PC-9 (cell line): Measurements from ENCODE around the gene WDR18.

ENCODE experiments used
- CTCF ChIP-seq: fragments of 200-600 bp; sonication (generic); conservative IDR thresholded peaks from 2 replicates; pipeline ENCODE4 v1.6.1; 2017; ENCODE audit warnings: mixed run types, antibody characterized with exemption, mild to moderate bottlenecking, moderate library complexity
- EZH2 ChIP-seq: fragments of 200-600 bp; sonication (generic); IDR thresholded peaks from 2 replicates; pipeline ENCODE4 v1.8.0; 2017; ENCODE audit warnings: antibody characterized with exemption, low read depth

- TF ChIP-seq CTCF (no peak), EZH2 (no peak)
These were observed 36.1 kb downstream of the WDR18 start for GRCh38 chr19:1019980-1020867.
